Common myeloid progenitor, CD34-positive (primary cell): Measurements from ENCODE around the gene PTGES2.

Source experiments
- CTCF ChIA-PET: fragments of 350-600 bp; sonication (Branson Sonifier 250); formaldehyde crosslinking; loops from one replicate; lab custom pipeline; 2021; ENCODE audit warnings: antibody characterized with exemption; lab: Charles Lee
- POLR2A ChIA-PET: fragments of 350-600 bp; sonication (Branson Sonifier 250); formaldehyde crosslinking; loops from one replicate; lab custom pipeline; 2021; ENCODE audit warnings: antibody characterized with exemption; lab: Charles Lee
- DNase-seq, 3 donors: peaks; one replicate each; pipeline versions ENCODE4 v3.0.0 to v3.0.0-alpha.2; 2013
- H3K27ac ChIP-seq, 2 experiments: 1 replicate in 1 of 2; 2 replicates in 1 of 2; pipeline ENCODE4 v1.7.0; 2013; ENCODE audit warnings: inconsistent platforms in 2 of 2, low read length in 2 of 2, mild to moderate bottlenecking in 2 of 2, low read depth in 1 of 2, moderate library complexity in 1 of 2; ENCODE audit not compliant: severe bottlenecking in 2 of 2, insufficient read depth in 1 of 2, poor library complexity in 1 of 2
- H3K27me3 ChIP-seq, 5 experiments: replicated peaks in 2 of 5; 1 replicate in 3 of 5; 2 replicates in 2 of 5; pipeline versions ENCODE4 v1.6.1 to v1.7.0; 2013; ENCODE audit warnings: low read length in 4 of 5, mild to moderate bottlenecking in 2 of 5, moderate library complexity in 2 of 5, inconsistent platforms in 1 of 5; ENCODE audit not compliant: insufficient read depth in 5 of 5, control insufficient read depth in 4 of 5
- H3K36me3 ChIP-seq, 4 experiments: 1 replicate in 2 of 4; 2 replicates in 2 of 4; pipeline versions ENCODE4 v1.6.1 to v1.7.0; 2013; ENCODE audit warnings: low read length in 3 of 4, control low read depth in 1 of 4, mild to moderate bottlenecking in 1 of 4; ENCODE audit not compliant: control insufficient read depth in 4 of 4, insufficient read depth in 4 of 4
- H3K4me1 ChIP-seq, 4 experiments: 1 replicate in 3 of 4; 2 replicates in 1 of 4; pipeline versions ENCODE4 v1.6.1 to v1.7.1; 2013; ENCODE audit warnings: low read length in 3 of 4, mild to moderate bottlenecking in 3 of 4, control low read depth in 1 of 4, inconsistent platforms in 1 of 4, moderate library complexity in 1 of 4; ENCODE audit not compliant: control insufficient read depth in 4 of 4, insufficient read depth in 4 of 4; ENCODE audit errors: control extremely low read depth in 1 of 4
- H3K4me3 ChIP-seq, 7 experiments: 1 replicate in 4 of 7; 2 replicates in 3 of 7; pipeline versions ENCODE4 v1.5.1 to v1.7.0; 2013; ENCODE audit warnings: mild to moderate bottlenecking in 7 of 7, low read length in 6 of 7, moderate library complexity in 6 of 7, inconsistent platforms in 2 of 7, low read depth in 2 of 7, control low read depth in 1 of 7; ENCODE audit not compliant: insufficient read depth in 4 of 7, control insufficient read depth in 1 of 7; ENCODE audit errors: extremely low read depth in 1 of 7
- H3K9me3 ChIP-seq, 5 experiments: 1 replicate in 4 of 5; 2 replicates in 1 of 5; pipeline versions ENCODE4 v1.6.1 to v1.7.1; 2013; ENCODE audit warnings: low read length in 4 of 5, mild to moderate bottlenecking in 2 of 5, inconsistent platforms in 1 of 5, low read depth in 1 of 5, moderate library complexity in 1 of 5; ENCODE audit not compliant: control insufficient read depth in 4 of 5, insufficient read depth in 2 of 5; ENCODE audit errors: control extremely low read depth in 1 of 5
- WGBS: methylation state at CpG from one replicate; pipeline ENCODE4 v1.1.5; 2013; ENCODE audit not compliant: insufficient coverage; 5-methylcytosine and 5-hydroxymethylcytosine counted together

Gene PTGES2

DNA sequence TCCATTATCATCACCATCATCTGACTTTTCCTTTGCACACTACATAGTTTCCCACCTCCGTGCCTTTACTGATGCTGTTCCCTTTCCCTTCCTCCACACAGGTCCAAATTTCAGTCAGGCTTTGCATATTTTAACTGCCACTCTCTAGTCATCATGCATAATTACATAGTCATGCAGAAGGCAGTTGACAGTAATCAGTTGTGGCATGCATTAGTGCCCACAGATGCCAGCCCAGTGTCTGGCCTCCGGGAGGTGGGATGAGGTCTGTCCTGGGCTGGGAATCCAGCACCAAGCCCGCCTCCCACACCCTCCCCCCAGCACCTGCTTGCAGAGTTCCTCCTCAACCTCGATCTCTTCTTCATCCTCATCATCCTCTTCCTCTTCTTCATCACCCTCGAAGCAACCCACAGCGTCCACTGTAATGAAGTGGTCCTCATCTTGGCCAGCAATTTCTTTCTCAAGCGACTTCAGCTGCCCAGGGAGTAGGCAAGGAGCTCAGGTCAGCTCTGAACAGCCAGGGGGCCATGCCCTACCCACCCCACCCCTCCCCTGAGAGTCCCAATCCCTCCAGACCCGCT is 41.3 kb upstream of the PTGES2 start:
- WGBS, result 100% methylated on average over 8 of the region's 8 CpGs
- POLR2A ChIA-PET, result no interaction called here
- H3K36me3 ChIP-seq, result peaks cover 10 to 63% (median 43%) of the 10 kb centered on the region in 4 experiments

DNA sequence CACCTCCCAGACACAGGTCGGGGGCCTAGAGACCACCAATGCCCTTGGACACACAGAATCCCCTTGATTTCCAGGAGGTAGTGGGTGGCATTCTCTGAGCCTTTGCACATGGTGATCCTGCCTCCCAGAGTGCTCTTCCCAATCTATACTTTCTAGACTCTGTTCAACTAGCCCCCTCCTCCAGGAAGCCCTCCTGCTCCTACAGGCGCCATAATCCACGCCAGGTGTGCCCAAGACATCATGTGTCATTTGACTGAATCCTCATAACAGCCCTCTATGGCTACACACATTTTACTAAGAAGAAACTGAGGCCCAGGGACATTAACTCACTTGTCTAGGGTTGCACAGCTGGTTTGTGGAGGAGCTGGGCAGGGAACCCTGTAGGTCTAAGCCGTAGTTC is 39.7 kb upstream of the PTGES2 start:
- Histone ChIP-seq H3K4me1 (no peaks in the 10 kb centered on the region), H3K27me3 (no peaks in the 10 kb centered on the region), H3K4me3 (no peak overlapping the region), H3K36me3 (peaks cover 14 to 76% (median 55%) of the 10 kb centered on the region in 4 experiments), H3K9me3 (no peaks in the 10 kb centered on the region), H3K27ac (no peak overlapping the region)
- no peak for DNase-seq
- WGBS, result 100% methylated on average over 3 of the region's 4 CpGs
- CTCF ChIA-PET, result no interaction called here
- POLR2A ChIA-PET, result no interaction called here

More for the DNA sequence above, 41.3 kb upstream of the PTGES2 start:
- H3K4me3 ChIP-seq, result no peak overlapping the region
- no peak overlapping the region for H3K27ac ChIP-seq
- H3K4me1 ChIP-seq, result no peaks in the 10 kb centered on the region
- DNase-seq, result peak in 1 of 3 donors; percentile 17
- no peaks in the 10 kb centered on the region for H3K9me3 ChIP-seq
- CTCF ChIA-PET, result interaction anchor here (0.6 kb wide), 2 partner anchors 13 to 20 kb away, joined by 3 read pairs; no protein-coding TSS in a partner anchor
- no peaks in the 10 kb centered on the region for H3K27me3 ChIP-seq

DNA sequence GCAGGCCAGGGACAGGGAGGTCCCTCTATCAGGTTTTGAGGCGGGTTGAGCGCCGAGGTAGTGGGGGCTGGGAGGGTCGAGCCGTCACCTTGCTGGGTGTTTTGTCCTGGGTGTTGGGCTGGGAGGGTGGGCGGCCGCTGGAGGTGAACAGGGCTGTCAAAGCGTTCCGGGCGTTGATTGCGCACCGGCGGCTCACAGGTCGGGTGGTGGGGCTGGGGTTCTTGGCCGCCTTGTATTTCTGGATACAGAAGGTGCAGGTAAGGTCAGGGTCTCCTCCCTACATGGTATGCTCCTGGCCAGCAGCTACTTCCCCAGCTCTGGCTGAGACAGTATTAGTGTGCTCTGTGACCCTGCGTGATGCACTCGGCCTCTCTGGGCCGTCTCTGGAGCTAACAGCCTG is 38.6 kb upstream of the PTGES2 start:
- no peak for DNase-seq

DNA sequence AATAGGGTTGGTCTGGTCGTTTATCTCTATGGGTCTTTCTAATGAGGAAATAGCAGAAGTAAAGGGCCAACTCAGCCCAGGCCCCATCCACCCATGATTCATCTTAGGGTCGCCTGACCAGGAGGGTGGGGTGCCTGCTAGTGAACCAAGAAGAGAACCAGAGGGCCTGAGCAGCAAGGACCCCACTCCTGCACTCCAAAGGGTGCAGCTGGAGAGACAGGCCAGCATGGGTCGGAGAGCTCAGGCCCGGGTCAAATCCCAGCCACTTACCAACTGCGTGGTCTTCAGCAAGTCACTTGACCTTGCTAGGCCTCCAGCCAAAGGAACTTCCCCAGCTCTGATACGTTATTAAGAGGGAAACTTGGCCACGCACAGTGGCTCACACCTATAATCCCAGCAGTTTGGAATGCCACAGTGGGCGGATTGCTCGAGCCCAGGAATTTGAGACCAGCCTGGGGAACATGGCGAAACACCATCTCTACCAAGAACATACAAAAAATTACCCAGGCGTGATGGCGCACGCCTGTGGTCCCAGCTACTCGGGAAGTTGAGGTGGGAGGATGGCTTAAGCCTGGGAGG is 36.9 kb upstream of the PTGES2 start:
- Histone ChIP-seq H3K27me3 (no peaks in the 10 kb centered on the region), H3K9me3 (no peaks in the 10 kb centered on the region), H3K4me3 (no peak overlapping the region), H3K36me3 (peaks cover 14 to 66% (median 50%) of the 10 kb centered on the region in 4 experiments), H3K4me1 (peaks cover 6 to 17% (median 16%) of the 10 kb centered on the region in 4 experiments), H3K27ac (no peak overlapping the region)
- CTCF ChIA-PET, result interaction anchor here (1.0 kb wide), 1 partner anchor 17 kb away, joined by 4 read pairs; no protein-coding TSS in a partner anchor
- WGBS, result 88% methylated on average over 6 of the region's 14 CpGs
- no peak for DNase-seq
- POLR2A ChIA-PET, result no interaction called here

More for the DNA sequence above, 38.6 kb upstream of the PTGES2 start:
- ChIA-PET POLR2A (no interaction called here), CTCF (interaction anchor here (1.1 kb wide), 1 partner anchor 18 kb away, joined by 4 read pairs; no protein-coding TSS in a partner anchor)
- WGBS, result 98% methylated on average over 13 of the region's 18 CpGs
- peaks cover 14 to 79% (median 59%) of the 10 kb centered on the region in 4 experiments for H3K36me3 ChIP-seq
- no peaks in the 10 kb centered on the region for H3K9me3 ChIP-seq
- H3K4me3 ChIP-seq, result no peak overlapping the region
- H3K27me3 ChIP-seq, result no peaks in the 10 kb centered on the region
- H3K27ac ChIP-seq, result no peak overlapping the region
- peaks cover 2 to 3% (median 3%) of the 10 kb centered on the region in 4 experiments for H3K4me1 ChIP-seq

DNA sequence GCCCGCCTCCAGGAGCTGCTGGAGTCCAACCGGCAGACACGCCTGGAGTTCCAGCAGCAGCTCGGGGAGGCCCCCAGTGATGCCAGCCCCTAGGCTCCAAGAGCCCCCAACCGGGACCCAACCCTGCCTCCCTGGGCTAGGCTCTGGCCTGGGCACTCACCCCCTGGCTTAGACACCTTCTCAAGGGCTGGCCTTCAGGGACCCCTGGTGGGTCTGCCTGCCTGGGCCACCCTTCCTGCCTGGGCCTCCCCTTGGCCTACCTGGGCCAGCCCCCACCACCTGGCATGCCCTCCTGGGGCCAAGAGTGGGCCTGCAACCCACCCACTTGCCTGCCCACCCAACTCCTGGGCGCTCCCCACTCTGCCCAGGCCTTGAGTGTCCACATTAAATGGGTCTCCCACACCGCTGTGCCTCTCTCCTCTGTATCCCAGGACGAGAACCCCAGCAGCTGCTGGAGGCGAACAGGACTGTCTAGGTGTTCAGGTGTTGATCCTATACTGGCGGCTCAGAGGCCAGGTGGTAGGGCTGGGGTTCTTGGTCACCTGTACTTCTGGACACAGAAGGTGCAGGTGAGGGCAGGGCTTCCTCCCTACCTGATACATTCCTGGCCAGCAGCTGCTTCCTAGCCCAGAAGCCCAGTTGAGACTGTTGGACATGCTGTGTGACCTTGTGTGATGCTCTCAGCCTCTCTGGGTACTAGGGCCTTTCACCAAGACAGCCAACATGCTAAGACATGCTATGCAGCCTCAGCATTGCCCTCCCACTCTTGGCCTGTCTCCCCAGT is 36.2 kb upstream of the PTGES2 start:
- no peaks in the 10 kb centered on the region for H3K9me3 ChIP-seq
- ChIA-PET POLR2A (interaction anchor here (0.6 kb wide), 1 partner anchor 1550 kb away, joined by 3 read pairs; no protein-coding TSS in a partner anchor), CTCF (interaction anchor here (1.0 kb wide), 1 partner anchor 18 kb away, joined by 4 read pairs; no protein-coding TSS in a partner anchor)
- no peak for DNase-seq
- 99% methylated on average over 9 of the region's 10 CpGs for WGBS
- H3K27me3 ChIP-seq, result no peaks in the 10 kb centered on the region
- H3K27ac ChIP-seq, result no peak overlapping the region
- peaks cover 12 to 60% (median 46%) of the 10 kb centered on the region in 4 experiments for H3K36me3 ChIP-seq
- H3K4me3 ChIP-seq, result no peak overlapping the region
- H3K4me1 ChIP-seq, result peaks cover 6 to 19% (median 19%) of the 10 kb centered on the region in 4 experiments

DNA sequence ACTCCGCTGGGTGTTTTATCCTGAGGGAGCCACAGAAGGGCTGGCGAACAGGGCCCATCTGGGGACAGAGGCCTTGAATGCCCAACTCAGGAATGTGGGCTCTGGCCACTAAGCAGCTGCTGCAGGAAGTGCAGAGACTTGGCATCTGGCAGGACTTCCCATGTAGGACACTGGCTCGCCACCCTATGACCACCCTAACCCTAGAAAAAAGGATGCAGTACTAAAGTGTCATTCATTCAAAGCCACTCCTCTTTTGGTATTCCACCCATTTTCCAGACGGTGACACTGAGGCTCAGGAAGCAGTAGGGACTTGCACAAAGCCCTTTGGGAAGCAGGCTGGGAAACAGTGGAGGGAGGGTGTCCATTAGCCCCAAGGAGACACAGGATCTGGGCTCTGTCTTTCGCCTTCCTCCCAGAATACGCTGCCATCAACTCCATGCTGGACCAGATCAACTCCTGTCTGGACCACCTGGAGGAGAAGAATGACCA is 35.5 kb upstream of the PTGES2 start:
- no peak overlapping the region for H3K4me3 ChIP-seq
- H3K27me3 ChIP-seq, result no peaks in the 10 kb centered on the region
- WGBS, result 97% methylated on average over 6 of the region's 6 CpGs
- DNase-seq, result no peak
- peaks cover 6 to 19% (median 19%) of the 10 kb centered on the region in 4 experiments for H3K4me1 ChIP-seq
- no peaks in the 10 kb centered on the region for H3K9me3 ChIP-seq
- CTCF ChIA-PET, result interaction anchor here (1.5 kb wide), 1 partner anchor 24 kb away, joined by 5 read pairs; no protein-coding TSS in a partner anchor
- peaks cover 9 to 55% (median 44%) of the 10 kb centered on the region in 4 experiments for H3K36me3 ChIP-seq
- POLR2A ChIA-PET, result interaction anchor here (0.6 kb wide), 1 partner anchor 1551 kb away, joined by 3 read pairs; no protein-coding TSS in a partner anchor
- no peak overlapping the region for H3K27ac ChIP-seq
